Uterus (tissue), 2 donors: ENCODE data around the gene CDH3.

Experiments
- POLR2A ChIP-seq, 2 donors: fragments of 450-650 bp; IDR thresholded peaks; one replicate each; pipeline ENCODE4 v1.6.1; 2016; ENCODE audit warnings: antibody characterized with exemption in 2 of 2, mild to moderate bottlenecking in 1 of 2, moderate library complexity in 1 of 2
- TF ChIP-seq, protein P1 (sequence below), 4 experiments: fragments of 200-600 bp in 2 of 4; fragments of 450-650 bp in 2 of 4; sonication (generic) in 2 of 4; IDR thresholded peaks; one replicate each; pipeline ENCODE4 v1.5.1; 2016 to 2019; ENCODE audit warnings: antibody characterized with exemption in 4 of 4, mild to moderate bottlenecking in 2 of 4, moderate library complexity in 1 of 4

- TF ChIP-seq POLR2A (IDR thresholded peaks at IDR 0.05): no peak
- TF ChIP-seq, protein P1, sequence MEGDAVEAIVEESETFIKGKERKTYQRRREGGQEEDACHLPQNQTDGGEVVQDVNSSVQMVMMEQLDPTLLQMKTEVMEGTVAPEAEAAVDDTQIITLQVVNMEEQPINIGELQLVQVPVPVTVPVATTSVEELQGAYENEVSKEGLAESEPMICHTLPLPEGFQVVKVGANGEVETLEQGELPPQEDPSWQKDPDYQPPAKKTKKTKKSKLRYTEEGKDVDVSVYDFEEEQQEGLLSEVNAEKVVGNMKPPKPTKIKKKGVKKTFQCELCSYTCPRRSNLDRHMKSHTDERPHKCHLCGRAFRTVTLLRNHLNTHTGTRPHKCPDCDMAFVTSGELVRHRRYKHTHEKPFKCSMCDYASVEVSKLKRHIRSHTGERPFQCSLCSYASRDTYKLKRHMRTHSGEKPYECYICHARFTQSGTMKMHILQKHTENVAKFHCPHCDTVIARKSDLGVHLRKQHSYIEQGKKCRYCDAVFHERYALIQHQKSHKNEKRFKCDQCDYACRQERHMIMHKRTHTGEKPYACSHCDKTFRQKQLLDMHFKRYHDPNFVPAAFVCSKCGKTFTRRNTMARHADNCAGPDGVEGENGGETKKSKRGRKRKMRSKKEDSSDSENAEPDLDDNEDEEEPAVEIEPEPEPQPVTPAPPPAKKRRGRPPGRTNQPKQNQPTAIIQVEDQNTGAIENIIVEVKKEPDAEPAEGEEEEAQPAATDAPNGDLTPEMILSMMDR (IDR thresholded peaks at IDR 0.05): no peak
Measured at GRCh38 chr16:68732042-68732680, 87.1 kb downstream of the CDH3 start.
